GM23338 (cell line): ENCODE results near the gene TMEM229A. TPM values are rescaled to one million over a fixed set of nuclear protein-coding genes. Genes with fewer than 3 reads are reported as not detected.

ENCODE experiments used
- ATAC-seq: fragments of 200-7000 bp; cut with Tn5 transposase; 3 replicates; pipeline ENCODE4 v1.9.1; 2020
- DNase-seq: peaks from one replicate; pipeline ENCODE4 v3.0.0-alpha.2; 2015; ENCODE audit warnings: low spot score
- H2AFZ ChIP-seq: fragments of 200-600 bp; sonication (generic); 2 replicates; pipeline ENCODE4 v1.8.0; 2016; ENCODE audit warnings: antibody characterized with exemption, mild to moderate bottlenecking, moderate library complexity
- H3F3A ChIP-seq: fragments of 200-600 bp; sonication (generic); replicated peaks from 2 replicates; pipeline ENCODE4 v1.8.0; 2017; ENCODE audit warnings: antibody characterized with exemption, mixed run types, low read depth
- H3K27ac ChIP-seq: fragments of 200-600 bp; sonication (generic); 2 replicates; pipeline ENCODE4 v1.6.1; 2016; ENCODE audit warnings: low read depth
- H3K27me3 ChIP-seq: fragments of 200-600 bp; sonication (generic); 2 replicates; pipeline ENCODE4 v1.8.0; 2016; ENCODE audit warnings: mild to moderate bottlenecking, mixed run types, moderate library complexity; ENCODE audit not compliant: insufficient read depth
- H3K36me3 ChIP-seq: fragments of 200-600 bp; sonication (generic); 2 replicates; pipeline ENCODE4 v1.8.0; 2016; ENCODE audit warnings: mild to moderate bottlenecking; ENCODE audit not compliant: insufficient read depth
- H3K4me1 ChIP-seq: fragments of 200-600 bp; sonication (generic); 2 replicates; pipeline ENCODE4 v1.8.0; 2016; ENCODE audit warnings: mild to moderate bottlenecking, moderate library complexity; ENCODE audit not compliant: insufficient read depth
- H3K4me2 ChIP-seq: fragments of 200-600 bp; sonication (generic); 2 replicates; pipeline ENCODE4 v1.7.1; 2017; ENCODE audit warnings: mixed run types
- H3K4me3 ChIP-seq: fragments of 200-600 bp; sonication (generic); 2 replicates; pipeline ENCODE4 v1.6.1; 2016; ENCODE audit warnings: mixed run types
- H3K79me2 ChIP-seq: fragments of 200-600 bp; sonication (generic); replicated peaks from 2 replicates; pipeline ENCODE4 v1.8.0; 2017; ENCODE audit warnings: mild to moderate bottlenecking; ENCODE audit not compliant: insufficient read depth
- H3K9me2 ChIP-seq: fragments of 200-600 bp; sonication (generic); 2 replicates; pipeline ENCODE4 v1.8.0; 2017; ENCODE audit not compliant: insufficient read depth
- H4K20me1 ChIP-seq: fragments of 200-600 bp; sonication (generic); replicated peaks from 2 replicates; pipeline ENCODE4 v1.8.0; 2017; ENCODE audit warnings: mild to moderate bottlenecking; ENCODE audit not compliant: insufficient read depth
- H3K27ac Mint-ChIP-seq: 2 replicates; pipeline ENCODE4 v1.8.0; 2020; ENCODE audit warnings: inconsistent platforms, mild to moderate bottlenecking, moderate library complexity, mixed read lengths
- H3K27me3 Mint-ChIP-seq: 3 replicates; pipeline ENCODE4 v1.8.0; 2022; ENCODE audit warnings: low read depth, mild to moderate bottlenecking, moderate library complexity, mixed read lengths, inconsistent platforms; ENCODE audit not compliant: insufficient read depth, poor library complexity
- H3K36me3 Mint-ChIP-seq: 3 replicates; pipeline ENCODE4 v1.8.0; 2021; ENCODE audit warnings: low read depth, mild to moderate bottlenecking, inconsistent platforms, moderate library complexity, mixed read lengths
- H3K4me1 Mint-ChIP-seq: 3 replicates; pipeline ENCODE4 v1.8.0; 2020; ENCODE audit warnings: mild to moderate bottlenecking, inconsistent platforms, mixed read lengths
- H3K4me3 Mint-ChIP-seq: 3 replicates; pipeline ENCODE4 v1.8.0; 2021; ENCODE audit warnings: moderate library complexity, mild to moderate bottlenecking, inconsistent platforms, mixed read lengths
- H3K9me3 Mint-ChIP-seq: 3 replicates; pipeline ENCODE4 v1.8.0; 2020; ENCODE audit warnings: moderate library complexity, mild to moderate bottlenecking, inconsistent platforms, mixed read lengths
- EZH2 ChIP-seq: fragments of 200-600 bp; sonication (generic); IDR thresholded peaks from one replicate; pipeline ENCODE4 v1.8.0; 2017; ENCODE audit warnings: antibody characterized with exemption, mild to moderate bottlenecking, low read depth; ENCODE audit not compliant: unreplicated experiment
- EZH2phosphoT487 ChIP-seq: fragments of 200-600 bp; sonication (generic); IDR thresholded peaks from one replicate; pipeline ENCODE4 v1.8.1; 2018; ENCODE audit warnings: antibody characterized with exemption; ENCODE audit not compliant: unreplicated experiment
- JUNB ChIP-seq: IDR thresholded peaks from one replicate; pipeline ENCODE4 v1.6.1; 2016; ENCODE audit warnings: antibody characterized with exemption; ENCODE audit not compliant: unreplicated experiment
- NANOG ChIP-seq: IDR thresholded peaks from 2 replicates; pipeline ENCODE4 v1.6.1; 2016; ENCODE audit warnings: antibody characterized with exemption, borderline replicate concordance
- POLR2AphosphoS5 ChIP-seq: IDR thresholded peaks from 2 replicates; pipeline ENCODE4 v1.6.1; 2016; ENCODE audit warnings: antibody characterized with exemption, low read depth
- STAT1 ChIP-seq: IDR thresholded peaks from one replicate; pipeline ENCODE4 v1.6.1; 2016; ENCODE audit warnings: antibody characterized with exemption; ENCODE audit not compliant: unreplicated experiment
- ZNF331 ChIP-seq: fragments of 250-450 bp; sonication (Bioruptor Pico); IDR thresholded peaks from 2 replicates; pipeline ENCODE4 v1.5.0; 2020; ENCODE audit warnings: low read depth, mild to moderate bottlenecking, moderate library complexity
- polyA plus RNA-seq: library from polyadenylated mRNA; unstranded; fragments of >200 nt; fragmentation: Nextera tagmentation; extraction: Ambion mirVana; gene quantifications from 2 replicates; pipeline ENCODE4 v1.2.1, GENCODE V29; 2016
- total RNA-seq: library from RNA; depleted of rRNA; stranded (reverse); fragments of >200 nt; shearing (Covaris generic); gene quantifications from 2 replicates; pipeline ENCODE4 v1.2.3, GENCODE V29; 2014
- TF ChIP-seq, protein P1 (sequence below): IDR thresholded peaks from 2 replicates; pipeline ENCODE4 v1.6.1; 2016; ENCODE audit warnings: antibody characterized with exemption
- TF ChIP-seq, protein P2 (sequence below), 2 experiments: fragments of 200-600 bp in 1 of 2; sonication (generic) in 1 of 2; conservative IDR thresholded peaks; 2 replicates each; pipeline versions ENCODE4 v1.5.1 to v1.6.1; 2016 to 2017; ENCODE audit warnings: antibody characterized with exemption in 2 of 2, low read depth in 2 of 2, mild to moderate bottlenecking in 2 of 2, moderate library complexity in 1 of 2
- TF ChIP-seq, protein P3 (sequence below): fragments of 250-450 bp; sonication (Bioruptor Pico); IDR thresholded peaks from 2 replicates; pipeline ENCODE4 v1.5.0; 2020; ENCODE audit warnings: mild to moderate bottlenecking, moderate library complexity
- TF ChIP-seq, protein P4 (sequence below): IDR thresholded peaks from one replicate; pipeline ENCODE4 v1.6.1; 2018; ENCODE audit warnings: antibody characterized with exemption; ENCODE audit not compliant: unreplicated experiment

TMEM229A gene
- total and polyA plus RNA-seq, 2 experiments from 2014 or later, result 0.63 to 0.80 TPM

DNA sequence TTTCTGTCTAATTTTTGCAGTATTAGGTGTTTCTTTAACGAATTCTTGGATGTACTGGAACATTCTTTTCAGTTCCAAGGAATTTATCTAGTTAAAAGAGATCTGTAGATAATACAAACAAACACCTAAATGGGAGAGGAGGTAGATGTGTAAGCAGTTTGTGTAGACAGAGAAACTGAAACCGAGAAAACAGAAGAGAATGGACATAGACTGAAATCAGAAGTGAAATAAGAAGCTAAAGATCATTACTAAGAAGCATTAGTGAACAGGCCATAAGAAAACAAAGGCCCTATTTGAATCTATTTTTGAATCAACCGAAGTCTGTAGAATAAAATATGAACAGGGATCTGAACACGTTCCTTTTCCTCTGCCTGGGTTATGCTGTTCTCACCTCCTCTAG, 26.5 kb upstream of the TMEM229A start (continued):
- TF ChIP-seq, protein P1, sequence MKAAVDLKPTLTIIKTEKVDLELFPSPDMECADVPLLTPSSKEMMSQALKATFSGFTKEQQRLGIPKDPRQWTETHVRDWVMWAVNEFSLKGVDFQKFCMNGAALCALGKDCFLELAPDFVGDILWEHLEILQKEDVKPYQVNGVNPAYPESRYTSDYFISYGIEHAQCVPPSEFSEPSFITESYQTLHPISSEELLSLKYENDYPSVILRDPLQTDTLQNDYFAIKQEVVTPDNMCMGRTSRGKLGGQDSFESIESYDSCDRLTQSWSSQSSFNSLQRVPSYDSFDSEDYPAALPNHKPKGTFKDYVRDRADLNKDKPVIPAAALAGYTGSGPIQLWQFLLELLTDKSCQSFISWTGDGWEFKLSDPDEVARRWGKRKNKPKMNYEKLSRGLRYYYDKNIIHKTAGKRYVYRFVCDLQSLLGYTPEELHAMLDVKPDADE, result no peak
- TF ChIP-seq EZH2phosphoT487, result no peak
- TF ChIP-seq NANOG, result no peak
- TF ChIP-seq EZH2, result no peak

DNA sequence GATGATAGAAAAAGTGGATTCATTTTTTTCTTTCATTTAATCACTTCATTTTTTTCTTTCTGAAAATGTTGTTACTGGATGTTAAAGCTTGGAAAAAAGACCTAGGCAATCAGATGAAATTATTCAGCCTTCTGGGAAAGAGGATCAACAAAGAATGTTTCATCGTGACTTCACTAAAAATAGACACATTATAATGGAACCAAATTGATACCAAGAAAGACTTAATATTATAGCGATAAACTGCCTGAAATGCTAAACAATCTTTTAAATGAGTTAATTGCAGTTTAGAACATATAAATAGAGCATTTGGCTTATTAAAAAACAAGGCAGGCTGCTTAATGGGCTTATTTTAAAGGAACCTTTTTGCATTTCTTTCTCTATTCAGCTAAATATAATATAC, 25.6 kb upstream of the TMEM229A start:
- no peak for ATAC-seq
- H3K27me3 Mint-ChIP-seq, result no peaks in the 10 kb centered on the region
- TF ChIP-seq, protein P2, sequence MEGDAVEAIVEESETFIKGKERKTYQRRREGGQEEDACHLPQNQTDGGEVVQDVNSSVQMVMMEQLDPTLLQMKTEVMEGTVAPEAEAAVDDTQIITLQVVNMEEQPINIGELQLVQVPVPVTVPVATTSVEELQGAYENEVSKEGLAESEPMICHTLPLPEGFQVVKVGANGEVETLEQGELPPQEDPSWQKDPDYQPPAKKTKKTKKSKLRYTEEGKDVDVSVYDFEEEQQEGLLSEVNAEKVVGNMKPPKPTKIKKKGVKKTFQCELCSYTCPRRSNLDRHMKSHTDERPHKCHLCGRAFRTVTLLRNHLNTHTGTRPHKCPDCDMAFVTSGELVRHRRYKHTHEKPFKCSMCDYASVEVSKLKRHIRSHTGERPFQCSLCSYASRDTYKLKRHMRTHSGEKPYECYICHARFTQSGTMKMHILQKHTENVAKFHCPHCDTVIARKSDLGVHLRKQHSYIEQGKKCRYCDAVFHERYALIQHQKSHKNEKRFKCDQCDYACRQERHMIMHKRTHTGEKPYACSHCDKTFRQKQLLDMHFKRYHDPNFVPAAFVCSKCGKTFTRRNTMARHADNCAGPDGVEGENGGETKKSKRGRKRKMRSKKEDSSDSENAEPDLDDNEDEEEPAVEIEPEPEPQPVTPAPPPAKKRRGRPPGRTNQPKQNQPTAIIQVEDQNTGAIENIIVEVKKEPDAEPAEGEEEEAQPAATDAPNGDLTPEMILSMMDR (conservative IDR thresholded peaks at IDR 0.05; ENCODE audit: low read depth in 2 of 2), result no peak
- TF ChIP-seq POLR2AphosphoS5, result no peak
- TF ChIP-seq NANOG, result no peak
- TF ChIP-seq JUNB, result no peak
- TF ChIP-seq STAT1, result no peak
- no peak for TF ChIP-seq EZH2phosphoT487
- TF ChIP-seq, protein P3, sequence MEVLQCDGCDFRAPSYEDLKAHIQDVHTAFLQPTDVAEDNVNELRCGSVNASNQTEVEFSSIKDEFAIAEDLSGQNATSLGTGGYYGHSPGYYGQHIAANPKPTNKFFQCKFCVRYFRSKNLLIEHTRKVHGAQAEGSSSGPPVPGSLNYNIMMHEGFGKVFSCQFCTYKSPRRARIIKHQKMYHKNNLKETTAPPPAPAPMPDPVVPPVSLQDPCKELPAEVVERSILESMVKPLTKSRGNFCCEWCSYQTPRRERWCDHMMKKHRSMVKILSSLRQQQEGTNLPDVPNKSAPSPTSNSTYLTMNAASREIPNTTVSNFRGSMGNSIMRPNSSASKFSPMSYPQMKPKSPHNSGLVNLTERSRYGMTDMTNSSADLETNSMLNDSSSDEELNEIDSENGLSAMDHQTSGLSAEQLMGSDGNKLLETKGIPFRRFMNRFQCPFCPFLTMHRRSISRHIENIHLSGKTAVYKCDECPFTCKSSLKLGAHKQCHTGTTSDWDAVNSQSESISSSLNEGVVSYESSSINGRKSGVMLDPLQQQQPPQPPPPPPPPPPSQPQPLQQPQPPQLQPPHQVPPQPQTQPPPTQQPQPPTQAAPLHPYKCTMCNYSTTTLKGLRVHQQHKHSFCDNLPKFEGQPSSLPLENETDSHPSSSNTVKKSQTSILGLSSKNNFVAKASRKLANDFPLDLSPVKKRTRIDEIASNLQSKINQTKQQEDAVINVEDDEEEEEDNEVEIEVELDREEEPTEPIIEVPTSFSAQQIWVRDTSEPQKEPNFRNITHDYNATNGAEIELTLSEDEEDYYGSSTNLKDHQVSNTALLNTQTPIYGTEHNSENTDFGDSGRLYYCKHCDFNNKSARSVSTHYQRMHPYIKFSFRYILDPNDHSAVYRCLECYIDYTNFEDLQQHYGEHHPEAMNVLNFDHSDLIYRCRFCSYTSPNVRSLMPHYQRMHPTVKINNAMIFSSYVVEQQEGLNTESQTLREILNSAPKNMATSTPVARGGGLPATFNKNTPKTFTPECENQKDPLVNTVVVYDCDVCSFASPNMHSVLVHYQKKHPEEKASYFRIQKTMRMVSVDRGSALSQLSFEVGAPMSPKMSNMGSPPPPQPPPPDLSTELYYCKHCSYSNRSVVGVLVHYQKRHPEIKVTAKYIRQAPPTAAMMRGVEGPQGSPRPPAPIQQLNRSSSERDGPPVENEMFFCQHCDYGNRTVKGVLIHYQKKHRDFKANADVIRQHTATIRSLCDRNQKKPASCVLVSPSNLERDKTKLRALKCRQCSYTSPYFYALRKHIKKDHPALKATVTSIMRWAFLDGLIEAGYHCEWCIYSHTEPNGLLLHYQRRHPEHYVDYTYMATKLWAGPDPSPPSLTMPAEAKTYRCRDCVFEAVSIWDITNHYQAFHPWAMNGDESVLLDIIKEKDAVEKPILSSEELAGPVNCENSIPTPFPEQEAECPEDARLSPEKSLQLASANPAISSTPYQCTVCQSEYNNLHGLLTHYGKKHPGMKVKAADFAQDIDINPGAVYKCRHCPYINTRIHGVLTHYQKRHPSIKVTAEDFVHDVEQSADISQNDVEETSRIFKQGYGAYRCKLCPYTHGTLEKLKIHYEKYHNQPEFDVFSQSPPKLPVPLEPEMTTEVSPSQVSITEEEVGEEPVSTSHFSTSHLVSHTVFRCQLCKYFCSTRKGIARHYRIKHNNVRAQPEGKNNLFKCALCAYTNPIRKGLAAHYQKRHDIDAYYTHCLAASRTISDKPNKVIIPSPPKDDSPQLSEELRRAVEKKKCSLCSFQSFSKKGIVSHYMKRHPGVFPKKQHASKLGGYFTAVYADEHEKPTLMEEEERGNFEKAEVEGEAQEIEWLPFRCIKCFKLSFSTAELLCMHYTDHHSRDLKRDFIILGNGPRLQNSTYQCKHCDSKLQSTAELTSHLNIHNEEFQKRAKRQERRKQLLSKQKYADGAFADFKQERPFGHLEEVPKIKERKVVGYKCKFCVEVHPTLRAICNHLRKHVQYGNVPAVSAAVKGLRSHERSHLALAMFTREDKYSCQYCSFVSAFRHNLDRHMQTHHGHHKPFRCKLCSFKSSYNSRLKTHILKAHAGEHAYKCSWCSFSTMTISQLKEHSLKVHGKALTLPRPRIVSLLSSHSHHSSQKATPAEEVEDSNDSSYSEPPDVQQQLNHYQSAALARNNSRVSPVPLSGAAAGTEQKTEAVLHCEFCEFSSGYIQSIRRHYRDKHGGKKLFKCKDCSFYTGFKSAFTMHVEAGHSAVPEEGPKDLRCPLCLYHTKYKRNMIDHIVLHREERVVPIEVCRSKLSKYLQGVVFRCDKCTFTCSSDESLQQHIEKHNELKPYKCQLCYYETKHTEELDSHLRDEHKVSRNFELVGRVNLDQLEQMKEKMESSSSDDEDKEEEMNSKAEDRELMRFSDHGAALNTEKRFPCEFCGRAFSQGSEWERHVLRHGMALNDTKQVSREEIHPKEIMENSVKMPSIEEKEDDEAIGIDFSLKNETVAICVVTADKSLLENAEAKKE, result no peak
- no peak for TF ChIP-seq EZH2
- TF ChIP-seq, protein P1, result no peak
- TF ChIP-seq, protein P4, sequence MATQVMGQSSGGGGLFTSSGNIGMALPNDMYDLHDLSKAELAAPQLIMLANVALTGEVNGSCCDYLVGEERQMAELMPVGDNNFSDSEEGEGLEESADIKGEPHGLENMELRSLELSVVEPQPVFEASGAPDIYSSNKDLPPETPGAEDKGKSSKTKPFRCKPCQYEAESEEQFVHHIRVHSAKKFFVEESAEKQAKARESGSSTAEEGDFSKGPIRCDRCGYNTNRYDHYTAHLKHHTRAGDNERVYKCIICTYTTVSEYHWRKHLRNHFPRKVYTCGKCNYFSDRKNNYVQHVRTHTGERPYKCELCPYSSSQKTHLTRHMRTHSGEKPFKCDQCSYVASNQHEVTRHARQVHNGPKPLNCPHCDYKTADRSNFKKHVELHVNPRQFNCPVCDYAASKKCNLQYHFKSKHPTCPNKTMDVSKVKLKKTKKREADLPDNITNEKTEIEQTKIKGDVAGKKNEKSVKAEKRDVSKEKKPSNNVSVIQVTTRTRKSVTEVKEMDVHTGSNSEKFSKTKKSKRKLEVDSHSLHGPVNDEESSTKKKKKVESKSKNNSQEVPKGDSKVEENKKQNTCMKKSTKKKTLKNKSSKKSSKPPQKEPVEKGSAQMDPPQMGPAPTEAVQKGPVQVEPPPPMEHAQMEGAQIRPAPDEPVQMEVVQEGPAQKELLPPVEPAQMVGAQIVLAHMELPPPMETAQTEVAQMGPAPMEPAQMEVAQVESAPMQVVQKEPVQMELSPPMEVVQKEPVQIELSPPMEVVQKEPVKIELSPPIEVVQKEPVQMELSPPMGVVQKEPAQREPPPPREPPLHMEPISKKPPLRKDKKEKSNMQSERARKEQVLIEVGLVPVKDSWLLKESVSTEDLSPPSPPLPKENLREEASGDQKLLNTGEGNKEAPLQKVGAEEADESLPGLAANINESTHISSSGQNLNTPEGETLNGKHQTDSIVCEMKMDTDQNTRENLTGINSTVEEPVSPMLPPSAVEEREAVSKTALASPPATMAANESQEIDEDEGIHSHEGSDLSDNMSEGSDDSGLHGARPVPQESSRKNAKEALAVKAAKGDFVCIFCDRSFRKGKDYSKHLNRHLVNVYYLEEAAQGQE, result no peak
- no peak for TF ChIP-seq ZNF331 (CRISPR knock-in tag)

More for the DNA sequence above, 25.6 kb upstream of the TMEM229A start:
- Mint-ChIP-seq H3K27ac (no peak overlapping the region), H3K9me3 (no peaks in the 10 kb centered on the region), H3K36me3 (no peaks in the 10 kb centered on the region), H3K4me1 (no peaks in the 10 kb centered on the region), H3K4me3 (no peak overlapping the region)
- Histone ChIP-seq H3K4me2 (no peak overlapping the region), H3F3A (no peaks in the 10 kb centered on the region), H3K4me1 (no peaks in the 10 kb centered on the region), H3K4me3 (no peak overlapping the region), H3K79me2 (no peaks in the 10 kb centered on the region), H3K27ac (no peak overlapping the region), H4K20me1 (no peaks in the 10 kb centered on the region), H3K27me3 (no peaks in the 10 kb centered on the region), H3K36me3 (no peaks in the 10 kb centered on the region), H3K9me2 (no peaks in the 10 kb centered on the region), H2AFZ (no peak overlapping the region)
- DNase-seq, result no peak
